SK-N-SH (cell line): Measurements from ENCODE around the gene THPO. TPM values are rescaled to one million over a fixed set of nuclear protein-coding genes. Genes with fewer than 3 reads are reported as not detected.
A peak's percentile ranks its signal among the peaks of the same experiment; 100 is the strongest.

Source experiments
- CTCF ChIP-seq: fragments of 200-600 bp; sonication (generic); IDR thresholded peaks from 2 replicates; pipeline ENCODE4 v1.6.1; 2017; ENCODE audit warnings: antibody characterized with exemption, mild to moderate bottlenecking, moderate library complexity
- ELF1 ChIP-seq: IDR thresholded peaks from 2 replicates; pipeline ENCODE4 v1.4.0; 2012
- EP300 ChIP-seq, 2 experiments: IDR thresholded peaks; 2 replicates each; pipeline versions ENCODE4 v1.4.0 to v1.6.1; 2012; ENCODE audit warnings: borderline replicate concordance in 1 of 2, low read depth in 1 of 2, low read length in 1 of 2
- FOSL2 ChIP-seq: IDR thresholded peaks from 2 replicates; pipeline ENCODE4 v1.4.0; 2012; ENCODE audit warnings: low read depth, mild to moderate bottlenecking, moderate library complexity, borderline replicate concordance
- FOXM1 ChIP-seq: IDR thresholded peaks from 2 replicates; pipeline ENCODE4 v1.4.0; 2012; ENCODE audit warnings: low read depth, mild to moderate bottlenecking
- JUND ChIP-seq: IDR thresholded peaks from 2 replicates; pipeline ENCODE4 v1.4.0; 2012
- MEF2A ChIP-seq: IDR thresholded peaks from 2 replicates; pipeline ENCODE4 v1.4.0; 2012; ENCODE audit warnings: low read depth, borderline replicate concordance
- POLR2AphosphoS5 ChIP-seq: IDR thresholded peaks from 2 replicates; pipeline ENCODE4 v1.6.1; 2012; ENCODE audit warnings: low read depth, low read length
- RAD21 ChIP-seq: IDR thresholded peaks from 2 replicates; pipeline ENCODE4 v1.6.1; 2012; ENCODE audit warnings: mild to moderate bottlenecking, low read length
- REST ChIP-seq: IDR thresholded peaks from 2 replicates; pipeline ENCODE4 v1.6.1; 2012; ENCODE audit warnings: mild to moderate bottlenecking, low read depth, low read length, moderate library complexity
- RXRA ChIP-seq: IDR thresholded peaks from 2 replicates; pipeline ENCODE4 v1.4.0; 2012; ENCODE audit warnings: low read depth, mild to moderate bottlenecking, borderline replicate concordance
- SIN3A ChIP-seq: IDR thresholded peaks from 2 replicates; pipeline ENCODE4 v1.6.1; 2012; ENCODE audit warnings: low read depth, mild to moderate bottlenecking, low read length, moderate library complexity, borderline replicate concordance
- TAF1 ChIP-seq: IDR thresholded peaks from 2 replicates; pipeline ENCODE4 v1.6.1; 2012; ENCODE audit warnings: low read depth, mild to moderate bottlenecking, low read length, moderate library complexity, borderline replicate concordance
- TCF12 ChIP-seq: IDR thresholded peaks from 2 replicates; pipeline ENCODE4 v1.4.0; 2012
- TEAD4 ChIP-seq: IDR thresholded peaks from 2 replicates; pipeline ENCODE4 v1.4.0; 2012; ENCODE audit warnings: mild to moderate bottlenecking, borderline replicate concordance; ENCODE audit not compliant: insufficient read depth
- USF1 ChIP-seq: IDR thresholded peaks from 2 replicates; pipeline ENCODE4 v1.4.0; 2012; ENCODE audit warnings: low read depth, borderline replicate concordance
- USF2 ChIP-seq: fragments of 150-350 bp; IDR thresholded peaks from 2 replicates; pipeline ENCODE4 v1.6.1; 2017; ENCODE audit warnings: antibody characterized with exemption, low read length, low read depth, borderline replicate concordance
- YY1 ChIP-seq: IDR thresholded peaks from 2 replicates; pipeline ENCODE4 v1.4.0; 2012; ENCODE audit warnings: low read depth, mild to moderate bottlenecking
- polyA plus RNA-seq, 3 experiments: library from polyadenylated mRNA; depleted of rRNA; stranded (reverse); fragments of >200 nt; gene quantifications; 2 replicates each; pipeline ENCODE4 v1.2.3, GENCODE V29; 2012

Gene THPO
- polyA plus RNA-seq, 1 of the 3 experiments (the other 2 are of a cell fraction) = 0.07 TPM

DNA sequence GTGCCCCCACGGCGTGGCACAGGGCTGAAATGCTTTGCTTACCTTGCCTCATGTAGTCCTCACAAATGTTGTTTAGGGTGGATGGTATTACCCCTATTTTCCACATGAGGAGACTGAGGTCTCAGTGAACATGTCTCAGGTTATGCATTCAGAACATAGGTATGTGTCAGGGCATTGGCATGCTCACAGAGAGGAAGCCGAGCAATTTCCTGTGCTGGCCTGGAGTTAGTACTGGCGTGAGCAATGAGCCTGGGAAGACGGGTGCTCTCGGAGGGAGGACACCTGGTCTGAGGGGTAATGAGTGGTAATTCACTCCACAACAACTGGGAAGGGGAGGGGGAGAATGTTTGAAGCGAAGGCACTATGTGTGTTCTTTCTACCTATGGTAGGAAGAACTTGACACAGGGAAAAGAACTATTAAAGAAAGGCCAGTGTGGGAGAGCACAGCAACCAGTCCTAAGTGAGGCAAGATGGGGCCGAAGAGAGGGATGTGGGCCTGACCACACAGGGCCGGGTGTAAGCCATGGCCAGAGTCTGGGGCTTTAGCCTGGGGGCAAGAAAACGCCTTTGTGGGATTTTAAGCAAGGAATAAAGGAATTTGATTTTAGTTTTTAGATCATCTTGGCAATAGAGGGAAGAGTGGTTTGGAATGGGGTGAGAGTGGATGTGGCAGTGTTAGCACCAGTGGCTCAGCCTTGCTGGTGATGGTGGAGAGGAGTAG, 45.5 kb downstream of the THPO start (continued):
- 0 out of 2 replicates have a peak, but pooled peaks have one; percentile 15 for TF ChIP-seq REST
- peak; percentile 70 for TF ChIP-seq JUND
- no peak for TF ChIP-seq USF2
- 0 out of 2 replicates have a peak, but pooled peaks have one; percentile 59 for TF ChIP-seq SIN3A
- TF ChIP-seq MEF2A = no peak
- no peak for TF ChIP-seq USF1
- no peak for TF ChIP-seq ELF1
- TF ChIP-seq RAD21 = no peak
- no peak for TF ChIP-seq EP300 (IDR thresholded peaks at IDR 0.05; ENCODE audit: borderline replicate concordance in 1 of 2, low read depth in 1 of 2, low read length in 1 of 2)
- TF ChIP-seq FOXM1 = no peak
- no peak for TF ChIP-seq TAF1
- no peak for TF ChIP-seq CTCF
- no peak; the same call in 1 of the 2 replicates for TF ChIP-seq POLR2AphosphoS5
- TF ChIP-seq TEAD4 = peak; percentile 69; the same call in 1 of the 2 replicates
- peak; percentile 76 for TF ChIP-seq TCF12
- TF ChIP-seq FOSL2 = peak; percentile 64; the same call in 1 of the 2 replicates
- no peak for TF ChIP-seq YY1
- TF ChIP-seq RXRA = no peak
